B cell (primary cell): ENCODE results near the gene C5AR1. TPM values are rescaled to one million over a fixed set of nuclear protein-coding genes. Genes with fewer than 3 reads are reported as not detected.
A peak's percentile ranks its signal among the peaks of the same experiment; 100 is the strongest.

Experiments
- ATAC-seq: fragments of 200-7000 bp; cut with Tn5 transposase; one replicate; pipeline ENCODE4 v1.10.0; 2021; ENCODE audit warnings: low read depth, mild to moderate bottlenecking, moderate number of reproducible peaks, moderate library complexity
- CTCF ChIA-PET: fragments of 350-600 bp; sonication (Branson Sonifier 250); formaldehyde crosslinking; loops from one replicate; lab custom pipeline; 2021; ENCODE audit warnings: antibody characterized with exemption, inconsistent platforms; lab: Charles Lee
- POLR2A ChIA-PET: fragments of 350-600 bp; sonication (Branson Sonifier 250); formaldehyde crosslinking; loops from one replicate; lab custom pipeline; 2021; ENCODE audit warnings: antibody characterized with exemption; lab: Charles Lee
- DNase-seq: peaks from one replicate; pipeline ENCODE4 v3.0.0; 2013
- H2AFZ ChIP-seq: 2 replicates; pipeline ENCODE4 v1.6.1; 2012; ENCODE audit warnings: mild to moderate bottlenecking, low read depth, low read length; ENCODE audit not compliant: insufficient read depth, poor library complexity, severe bottlenecking
- H3K27ac ChIP-seq, 2 donors: 1 replicate in 1 of 2; 2 replicates in 1 of 2; pipeline ENCODE4 v1.5.1; 2012 to 2013; ENCODE audit warnings: low read length in 2 of 2, mild to moderate bottlenecking in 2 of 2, moderate library complexity in 1 of 2
- H3K27me3 ChIP-seq, 4 experiments: fragments of 200-600 bp in 1 of 4; sonication (generic) in 1 of 4; replicated peaks in 1 of 4; 1 replicate in 2 of 4; 2 replicates in 2 of 4; pipeline versions ENCODE4 v1.6.1 to v1.7.0; 2013 to 2016; ENCODE audit warnings: low read length in 3 of 4, mild to moderate bottlenecking in 2 of 4, mixed read lengths in 1 of 4, moderate library complexity in 1 of 4; ENCODE audit not compliant: insufficient read depth in 4 of 4, control insufficient read depth in 3 of 4; ENCODE audit errors: control extremely low read depth in 1 of 4
- H3K36me3 ChIP-seq, 2 experiments: replicated peaks in 1 of 2; 1 replicate in 1 of 2; 2 replicates in 1 of 2; pipeline versions ENCODE4 v1.6.1 to v1.7.1; 2013; ENCODE audit warnings: low read length in 1 of 2; ENCODE audit not compliant: insufficient read depth in 2 of 2, control insufficient read depth in 1 of 2; ENCODE audit errors: control extremely low read depth in 1 of 2, extremely low read depth in 1 of 2
- H3K4me1 ChIP-seq, 2 donors: fragments of 200-600 bp in 1 of 2; sonication (generic) in 1 of 2; 1 replicate in 1 of 2; 2 replicates in 1 of 2; pipeline versions ENCODE4 v1.5.1 to v1.6.1; 2013 to 2017; ENCODE audit warnings: low read length in 2 of 2; ENCODE audit not compliant: control insufficient read depth in 2 of 2, insufficient read depth in 2 of 2
- H3K4me2 ChIP-seq: replicated peaks from 2 replicates; pipeline ENCODE3; 2012; ENCODE audit warnings: mild to moderate bottlenecking, low read depth, low read length; ENCODE audit not compliant: poor library complexity, severe bottlenecking
- H3K4me3 ChIP-seq, 5 experiments: fragments of 200-600 bp in 1 of 5; sonication (generic) in 1 of 5; 1 replicate in 3 of 5; 2 replicates in 2 of 5; pipeline versions ENCODE4 v1.5.1 to v1.7.0; 2011 to 2016; ENCODE audit warnings: low read length in 4 of 5, mild to moderate bottlenecking in 4 of 5, low read depth in 2 of 5, control low read depth in 1 of 5, moderate library complexity in 1 of 5; ENCODE audit not compliant: insufficient read depth in 1 of 5; ENCODE audit errors: control extremely low read depth in 1 of 5, extremely low read depth in 1 of 5
- H3K79me2 ChIP-seq: fragments of 200-600 bp; sonication (generic); one replicate; pipeline ENCODE4 v1.6.0; 2016; ENCODE audit warnings: low read length; ENCODE audit not compliant: control insufficient read depth, insufficient read depth
- H3K9ac ChIP-seq: fragments of 200-600 bp; sonication (generic); 2 replicates; pipeline ENCODE4 v1.6.1; 2017; ENCODE audit warnings: mild to moderate bottlenecking, low read length, moderate library complexity
- H3K9me3 ChIP-seq, 3 donors: one replicate each; pipeline versions ENCODE4 v1.6.1 to v1.7.1; 2013; ENCODE audit warnings: low read length in 2 of 3; ENCODE audit not compliant: control insufficient read depth in 2 of 3, insufficient read depth in 1 of 3; ENCODE audit errors: control extremely low read depth in 1 of 3
- H4K20me1 ChIP-seq: 2 replicates; pipeline ENCODE4 v1.6.0; 2012; ENCODE audit warnings: mild to moderate bottlenecking, low read length; ENCODE audit not compliant: insufficient read depth, control insufficient read depth, poor library complexity, severe bottlenecking
- H3K27ac Mint-ChIP-seq: one replicate; pipeline ENCODE4 v1.8.0; 2021; ENCODE audit warnings: mixed read lengths
- H3K27me3 Mint-ChIP-seq: one replicate; pipeline ENCODE4 v1.8.0; 2021; ENCODE audit warnings: mixed read lengths
- H3K4me1 Mint-ChIP-seq: one replicate; pipeline ENCODE4 v1.8.0; 2021; ENCODE audit warnings: mixed read lengths
- H3K4me3 Mint-ChIP-seq: one replicate; pipeline ENCODE4 v1.8.0; 2021; ENCODE audit warnings: mixed read lengths
- H3K9me3 Mint-ChIP-seq: one replicate; pipeline ENCODE4 v1.8.0; 2022; ENCODE audit warnings: mixed read lengths; ENCODE audit not compliant: insufficient read depth
- CTCF ChIP-seq: fragments of 200-600 bp; IDR thresholded peaks from one replicate; pipeline ENCODE4 v1.8.0; 2022; ENCODE audit warnings: antibody characterized with exemption, mild to moderate bottlenecking
- EZH2 ChIP-seq: IDR thresholded peaks from 2 replicates; pipeline ENCODE4 v1.6.1; 2012; ENCODE audit warnings: borderline replicate concordance, low read depth, mild to moderate bottlenecking, moderate library complexity, low read length; ENCODE audit not compliant: insufficient read depth, poor library complexity, severe bottlenecking
- WGBS: methylation state at CpG from one replicate; pipeline ENCODE4 v1.1.5; 2013; ENCODE audit warnings: missing lambda C conversion rate; ENCODE audit not compliant: insufficient coverage; 5-methylcytosine and 5-hydroxymethylcytosine counted together
- intact Hi-C: fragments of 100-400 bp; cut with micrococcal nuclease; formaldehyde crosslinking; loops from one replicate; pipeline ENCODE4 v1.10.0; 2022
- polyA plus RNA-seq: library from polyadenylated mRNA; depleted of rRNA; stranded (reverse); fragments of >200 nt; gene quantifications from 2 replicates; pipeline ENCODE4 v1.2.3, GENCODE V29; 2012
- total RNA-seq, 2 donors: library from RNA; stranded (reverse); fragments of 120-200 nt in 1 of 2; gene quantifications; 1 replicate in 1 of 2; 2 replicates in 1 of 2; pipeline versions ENCODE4 v1.2.3 to v1.2.4, GENCODE V29; 2013 to 2022

The C5AR1 gene
- total and polyA plus RNA-seq, 2 donors (not counting 1 experiment from before 2014, with no cell fraction given): 4.1 to 4.9 TPM

DNA sequence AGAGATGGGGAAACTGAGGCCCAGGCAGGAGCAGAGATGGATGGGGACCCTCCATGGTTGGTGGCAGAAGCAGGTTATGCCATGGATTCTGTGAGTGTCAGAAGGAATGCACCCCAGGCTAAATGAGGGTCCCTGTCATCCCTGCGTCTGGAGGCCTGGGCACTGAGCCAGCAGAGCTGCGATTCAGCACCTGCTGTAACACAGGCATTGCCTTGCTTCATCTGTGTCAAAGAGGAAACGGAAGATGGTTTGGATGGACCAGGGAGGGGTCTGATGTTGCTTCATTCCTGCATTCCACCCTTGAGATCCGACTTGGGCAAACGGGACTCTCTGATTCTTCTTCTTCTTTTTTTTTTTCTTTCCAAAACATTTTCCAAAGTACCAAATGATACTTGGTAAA is 1.2 kb downstream of the C5AR1 start:
- H3K4me3 Mint-ChIP-seq: no peak overlapping the region
- H3K36me3 ChIP-seq: no peaks in the 10 kb centered on the region
- no peak overlapping the region for H3K27ac ChIP-seq
- peak overlapping the region in 1 of 5 experiments; percentile 82 for H3K4me3 ChIP-seq
- ChIA-PET CTCF (no interaction called here), POLR2A (no interaction called here)
- no peak overlapping the region for H2AFZ ChIP-seq
- DNase-seq: no peak
- H3K4me1 ChIP-seq: no peaks in the 10 kb centered on the region
- H4K20me1 ChIP-seq: no peaks in the 10 kb centered on the region
- peaks cover 0 to 13% (median 0%) of the 10 kb centered on the region in 3 donors for H3K9me3 ChIP-seq
- 37% methylated on average over 5 of the region's 5 CpGs for WGBS
- peaks cover 0 to 17% (median 1%) of the 10 kb centered on the region in 4 experiments for H3K27me3 ChIP-seq
- H3K4me2 ChIP-seq: no peak overlapping the region
- no peaks in the 10 kb centered on the region for H3K4me1 Mint-ChIP-seq
- no peaks in the 10 kb centered on the region for H3K79me2 ChIP-seq
- no peak for ATAC-seq
- no peak overlapping the region for H3K9ac ChIP-seq
- H3K9me3 Mint-ChIP-seq: no peaks in the 10 kb centered on the region
- no peak for TF ChIP-seq EZH2
- no peak for TF ChIP-seq CTCF
- peaks cover 31% of the 10 kb centered on the region for H3K27me3 Mint-ChIP-seq
- intact Hi-C loops: no loop called here
- H3K27ac Mint-ChIP-seq: no peak overlapping the region

GRCh38 chr19:47312366-47313006 is 2.8 kb downstream of the C5AR1 start:
- Mint-ChIP-seq H3K27me3 (peaks cover 23% of the 10 kb centered on the region), H3K4me1 (no peaks in the 10 kb centered on the region), H3K4me3 (no peak overlapping the region), H3K27ac (no peak overlapping the region), H3K9me3 (no peaks in the 10 kb centered on the region)
- intact Hi-C loops: no loop called here
- Histone ChIP-seq H2AFZ (no peak overlapping the region), H3K36me3 (no peaks in the 10 kb centered on the region), H3K9me3 (peaks cover 0 to 16% (median 0%) of the 10 kb centered on the region in 3 donors), H3K4me3 (peak overlapping the region in 1 of 5 experiments; percentile 19), H3K79me2 (no peaks in the 10 kb centered on the region), H3K27me3 (peaks cover 0 to 17% (median 1%) of the 10 kb centered on the region in 4 experiments), H3K4me1 (no peaks in the 10 kb centered on the region), H4K20me1 (no peaks in the 10 kb centered on the region), H3K9ac (no peak overlapping the region), H3K4me2 (no peak overlapping the region), H3K27ac (no peak overlapping the region)
- TF ChIP-seq CTCF (no peak), EZH2 (no peak)
- CTCF ChIA-PET: interaction anchor here (0.5 kb wide), 1 partner anchor 393 kb away, joined by 4 read pairs; no protein-coding TSS in a partner anchor
- ATAC-seq (no peak), DNase-seq (no peak)
- 91% methylated on average over 1 of the region's 5 CpGs for WGBS
- POLR2A ChIA-PET: no interaction called here
